ENCODE measurements around the gene CHCHD6.
"Not testable (repeated sequence)": the region's sequence is repeated elsewhere in the genome, so short reads cannot be mapped to it uniquely, and the experiment has no call there.

The CHCHD6 gene

DNA sequence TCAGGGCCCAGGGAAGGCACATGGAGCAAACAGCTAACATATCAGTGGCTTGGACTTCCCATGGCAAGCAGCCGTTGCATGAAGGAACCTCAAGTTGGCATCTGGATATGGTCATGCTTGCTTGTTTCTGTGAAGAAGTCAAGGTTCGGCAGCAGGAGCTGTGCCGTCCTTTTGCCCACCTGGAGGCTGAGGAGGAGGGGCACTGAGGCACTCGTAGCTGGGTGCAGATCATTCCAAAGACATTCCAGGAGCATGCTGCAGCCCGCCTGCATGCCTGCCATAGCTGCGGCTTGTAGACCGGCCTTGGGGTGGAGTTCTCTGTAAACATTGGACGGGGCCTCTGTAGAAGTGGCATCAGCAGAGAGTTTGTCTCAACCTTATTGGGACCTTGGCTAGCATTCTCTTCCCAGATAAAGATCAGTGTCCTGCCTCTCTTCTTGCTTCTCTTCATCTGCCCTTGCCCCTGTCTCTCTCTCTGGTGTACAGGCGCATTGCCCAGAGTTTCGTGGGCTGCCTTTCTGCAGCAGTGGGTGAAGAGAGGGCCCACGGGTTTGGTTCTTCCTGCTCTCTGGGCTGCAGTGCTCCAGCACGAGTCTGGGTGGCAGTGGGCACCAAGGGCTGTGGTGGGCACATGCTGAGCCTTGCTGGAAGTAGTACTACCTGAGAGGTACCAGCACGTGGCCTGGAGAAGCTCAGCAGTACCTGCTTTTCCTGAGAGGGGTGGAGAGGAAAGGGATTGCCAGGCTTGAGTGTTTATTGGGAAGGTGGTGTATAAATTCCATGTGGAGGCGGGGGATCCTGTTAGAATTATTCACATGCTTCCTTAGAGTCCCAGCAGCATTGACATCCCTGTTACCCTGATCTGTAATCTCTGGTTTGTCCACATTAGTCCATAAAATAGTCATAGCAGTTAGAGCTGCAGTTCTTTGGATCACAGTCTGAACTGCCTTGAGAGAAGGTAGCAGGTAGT, 49.4 kb downstream of the CHCHD6 start:
- Histone ChIP-seq H3K27ac (peak overlapping the region in 12 of 21 experiments; percentile 6 to 82 (median 34)), H3K4me3 (no peak overlapping the region)

GRCh38 chr3:126755866-126756265, 51.8 kb downstream of the CHCHD6 start:
- Histone ChIP-seq H3K4me3 (no peak overlapping the region), H3K27ac (no peak overlapping the region)

- H3K27ac ChIP-seq, result no peak overlapping the region
- H3K4me3 ChIP-seq, result no peak overlapping the region
Observed at GRCh38 chr3:126758026-126758425, 54.0 kb downstream of the CHCHD6 start.

DNA sequence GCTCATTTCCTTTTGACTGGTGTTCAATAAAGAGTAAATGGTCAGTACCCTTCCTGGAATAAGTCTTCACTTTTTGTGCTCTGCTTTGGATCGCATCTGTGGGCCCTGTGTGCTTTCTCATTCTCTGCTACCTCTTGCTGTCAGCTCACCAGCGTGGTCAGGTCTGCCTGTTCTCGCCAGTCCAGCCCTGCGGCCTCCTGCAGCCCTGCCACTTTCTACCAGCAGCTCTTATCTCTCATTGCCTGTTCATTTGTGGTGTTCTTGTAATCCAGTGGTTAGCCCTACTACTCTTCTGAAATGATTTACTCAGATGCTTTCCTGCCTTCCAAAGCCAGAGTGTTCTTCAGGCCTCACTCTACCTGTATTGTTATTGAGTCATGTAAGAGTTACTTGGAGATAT, 54.8 kb downstream of the CHCHD6 start:
- no peak overlapping the region for H3K27ac ChIP-seq
- no peak overlapping the region for H3K4me3 ChIP-seq

DNA sequence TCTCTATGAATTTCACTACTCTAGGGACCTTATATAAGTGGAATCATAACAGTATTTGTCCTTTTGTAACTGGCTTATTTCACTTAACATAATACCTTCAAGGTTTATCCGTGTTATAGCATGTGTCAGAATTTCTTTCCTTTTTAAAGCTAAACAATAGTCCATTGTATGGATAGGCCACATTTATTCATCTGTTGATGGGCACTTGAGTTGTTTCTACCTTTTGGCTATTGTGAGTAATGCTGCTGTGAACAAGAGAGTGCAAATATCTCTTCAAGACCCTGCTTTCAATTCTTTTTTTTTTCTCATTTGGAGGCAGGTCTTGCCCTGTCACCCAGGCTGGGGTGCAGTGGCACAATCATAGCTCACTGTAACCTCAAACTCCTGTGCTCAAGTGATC, 56.5 kb downstream of the CHCHD6 start:
- Histone ChIP-seq H3K27ac (no peak overlapping the region), H3K4me3 (no peak overlapping the region)

DNA sequence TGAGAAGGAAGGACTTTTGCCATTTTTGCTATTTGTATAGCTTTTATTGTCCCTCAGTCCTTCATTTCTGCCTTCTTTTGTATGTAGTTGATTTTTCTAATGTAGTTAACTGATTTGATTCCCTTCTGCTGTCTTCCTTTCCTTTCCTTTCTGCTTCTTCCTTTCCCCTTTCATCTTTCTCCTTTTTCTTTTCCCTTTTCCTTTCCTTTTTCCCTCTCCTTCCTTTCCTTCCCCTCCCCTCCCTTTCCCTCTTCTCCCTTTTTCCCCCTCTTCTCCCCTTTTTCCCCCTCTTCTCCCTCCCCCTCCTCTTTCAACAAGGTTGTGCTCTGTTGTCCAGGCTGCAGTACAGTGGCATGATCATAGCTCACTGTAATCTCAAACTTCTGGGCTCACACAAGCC, 59.0 kb downstream of the CHCHD6 start:
- no peak overlapping the region for H3K4me3 ChIP-seq
- no peak overlapping the region for H3K27ac ChIP-seq

DNA sequence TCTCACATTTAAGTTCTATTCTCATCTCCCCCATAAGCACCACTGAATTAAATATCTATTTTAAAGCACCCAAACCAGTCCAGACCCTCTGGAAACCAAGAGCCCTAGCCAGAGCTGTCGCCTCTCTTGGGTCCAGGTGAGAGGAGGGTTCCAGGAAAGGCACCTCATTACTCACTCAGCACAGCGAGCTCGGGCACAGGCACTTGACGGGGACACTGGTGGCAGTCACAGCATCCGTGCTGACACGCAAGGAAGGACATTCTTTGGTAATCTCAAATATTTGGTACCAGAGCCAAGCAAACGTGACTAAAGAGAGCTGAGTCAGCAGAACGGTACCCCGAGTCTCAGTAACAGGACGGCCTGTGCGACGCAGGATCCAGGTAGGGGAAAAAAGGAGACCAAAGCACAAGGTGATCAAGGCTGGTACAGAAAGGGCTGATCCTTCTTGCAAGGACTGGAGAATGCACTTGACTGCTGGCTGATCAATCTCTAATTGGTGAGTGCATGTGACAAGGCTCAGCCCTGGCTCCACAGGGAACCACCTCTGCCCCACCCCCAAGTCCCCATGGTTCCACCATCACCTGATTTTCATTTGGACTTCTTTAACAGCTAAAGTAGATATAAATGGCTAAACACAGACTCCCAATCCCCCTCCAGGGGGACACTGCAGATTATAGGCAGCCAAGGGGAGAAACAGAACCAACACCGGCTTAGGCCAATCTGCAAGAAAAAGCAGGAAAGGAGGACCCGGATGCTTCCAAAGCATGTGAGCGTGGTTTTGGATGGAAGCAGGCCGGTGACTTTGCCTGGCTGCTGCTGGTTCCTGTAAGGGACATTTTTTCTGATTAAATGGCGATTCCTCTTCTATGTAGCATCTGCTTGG, 61.4 kb downstream of the CHCHD6 start:
- no peak overlapping the region for H3K27ac ChIP-seq
- no peak overlapping the region for H3K4me3 ChIP-seq

DNA sequence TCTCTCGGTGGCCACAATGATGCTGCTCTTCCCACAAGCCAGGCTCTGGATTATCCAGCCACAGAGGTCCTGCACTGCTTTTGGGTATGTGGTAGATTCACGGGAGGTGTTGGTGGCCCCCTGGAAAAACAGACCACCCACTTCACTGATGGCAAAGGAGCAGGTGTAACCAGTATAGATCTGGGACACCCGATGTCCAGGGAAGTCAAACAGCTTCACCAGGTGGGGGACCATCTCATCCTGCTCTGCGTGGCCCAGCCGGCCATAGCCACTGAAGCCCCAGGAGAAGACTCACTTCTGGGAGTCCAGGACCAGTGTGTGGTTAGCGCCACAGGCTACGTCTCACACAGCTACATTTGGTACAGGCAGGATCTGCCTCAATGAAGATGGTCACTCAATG, 62.6 kb downstream of the CHCHD6 start:
- H3K4me3 ChIP-seq, result no peak overlapping the region
- H3K27ac ChIP-seq, result no peak overlapping the region

GRCh38 chr3:126768903-126769302, 64.9 kb downstream of the CHCHD6 start:
- Histone ChIP-seq H3K4me3 (no peak overlapping the region), H3K27ac (no peak overlapping the region)

DNA sequence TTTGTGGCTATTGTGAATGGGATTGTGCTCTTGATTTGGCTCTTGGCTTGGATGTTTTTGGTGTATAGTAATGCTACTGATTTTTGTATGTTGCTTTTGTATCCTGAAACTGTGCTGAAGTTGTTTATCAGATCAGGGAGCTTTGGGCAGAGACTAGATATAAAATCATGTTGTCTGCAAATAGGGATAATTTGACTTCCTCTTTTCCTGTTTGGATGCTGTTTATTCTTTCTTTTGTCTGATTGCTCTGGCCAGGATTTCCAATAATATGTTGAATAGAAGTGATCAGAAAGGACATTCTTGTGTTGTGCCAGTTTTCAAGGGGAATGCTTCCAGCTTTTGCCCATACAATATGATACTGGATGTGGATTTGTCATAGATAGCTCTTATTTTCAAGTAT, 66.1 kb downstream of the CHCHD6 start:
- Histone ChIP-seq H3K4me3 (no peak overlapping the region), H3K27ac (no peak overlapping the region)

DNA sequence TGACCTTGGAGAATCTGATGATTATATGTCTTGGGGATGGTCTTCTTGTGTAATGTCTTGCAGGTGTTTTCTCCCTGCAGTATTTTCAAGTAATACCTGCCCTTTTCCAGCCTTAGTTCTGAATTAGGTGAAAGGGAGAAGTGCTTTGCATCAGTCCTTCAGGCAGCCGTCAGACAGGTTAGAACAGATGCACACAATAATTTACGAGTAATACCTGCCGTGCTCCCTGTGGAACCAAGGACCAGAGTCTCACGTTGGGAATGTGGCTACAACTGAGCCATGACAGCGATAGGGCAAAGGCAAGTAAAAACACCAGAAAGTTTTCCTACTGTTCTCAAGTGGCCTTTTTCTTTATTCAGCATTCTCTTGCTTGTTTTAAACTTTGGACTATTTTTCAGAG, 69.1 kb downstream of the CHCHD6 start:
- Histone ChIP-seq H3K4me3 (no peak overlapping the region), H3K27ac (peak overlapping the region in 1 of 21 experiments; percentile 35)

- Histone ChIP-seq H3K4me3 (no peak overlapping the region), H3K27ac (no peak overlapping the region)
Observed at GRCh38 chr3:126773783-126774182, 69.7 kb downstream of the CHCHD6 start.

- H3K27ac ChIP-seq, result no peak overlapping the region
- H3K4me3 ChIP-seq, result no peak overlapping the region
Observed at GRCh38 chr3:126777366-126777765, 73.3 kb downstream of the CHCHD6 start.

GRCh38 chr3:126780666-126781065, 76.6 kb downstream of the CHCHD6 start:
- Histone ChIP-seq H3K27ac (peak overlapping the region in 6 of 21 experiments; percentile 6 to 87 (median 82)), H3K4me3 (no peak overlapping the region)

- Histone ChIP-seq H3K4me3 (no peak overlapping the region), H3K27ac (peak overlapping the region in 20 of 21 experiments; percentile 1 to 91 (median 76))
Observed at GRCh38 chr3:126781406-126781805, 77.4 kb downstream of the CHCHD6 start.

GRCh38 chr3:126781889-126782491, 78.0 kb downstream of the CHCHD6 start:
- Histone ChIP-seq H3K27ac (peak overlapping the region; percentile 37 to 91 (median 76)), H3K4me3 (no peak overlapping the region)

DNA sequence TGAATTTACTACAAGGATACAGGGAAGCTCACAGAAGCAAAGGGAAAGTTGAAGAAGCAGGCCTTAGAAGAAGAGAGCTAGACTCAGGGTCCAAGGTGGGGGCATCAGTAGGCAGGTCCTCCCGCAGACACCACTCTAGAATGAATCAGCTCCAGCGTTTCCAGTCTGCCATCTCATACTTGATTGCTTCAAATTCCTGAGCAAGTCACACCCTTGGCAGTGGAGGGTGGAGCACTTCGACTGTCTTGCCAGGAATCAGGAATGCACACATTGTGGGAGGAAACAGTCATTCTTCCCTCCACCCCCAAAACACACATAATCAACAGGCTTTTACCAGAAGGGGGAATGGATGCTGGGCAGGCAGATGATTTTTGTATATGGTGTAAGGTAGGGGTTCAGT, 78.5 kb downstream of the CHCHD6 start:
- Histone ChIP-seq H3K4me3 (no peak overlapping the region), H3K27ac (peak overlapping the region in 20 of 21 experiments; percentile 37 to 91 (median 78))

DNA sequence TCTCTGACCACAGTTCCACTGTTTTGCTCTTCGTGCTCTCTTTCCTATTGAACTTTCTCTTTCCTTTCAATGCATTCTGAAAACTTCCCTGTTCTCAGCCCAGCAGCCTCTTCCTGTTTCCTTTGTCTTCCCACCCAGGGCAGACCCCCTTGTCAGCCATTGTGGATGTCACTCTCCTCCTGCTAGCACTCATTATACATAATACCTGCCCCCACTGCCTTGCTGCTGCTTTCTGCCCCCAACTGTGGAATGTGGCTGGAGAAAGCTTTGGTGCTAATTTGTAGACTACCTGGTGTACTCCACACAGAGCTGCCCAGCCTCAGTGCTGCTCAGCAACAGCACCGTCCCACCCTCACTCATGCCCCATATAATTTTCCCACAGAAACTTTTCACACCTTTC, 80.2 kb downstream of the CHCHD6 start:
- Histone ChIP-seq H3K27ac (peak overlapping the region in 1 of 21 experiments; percentile 82), H3K4me3 (no peak overlapping the region)

DNA sequence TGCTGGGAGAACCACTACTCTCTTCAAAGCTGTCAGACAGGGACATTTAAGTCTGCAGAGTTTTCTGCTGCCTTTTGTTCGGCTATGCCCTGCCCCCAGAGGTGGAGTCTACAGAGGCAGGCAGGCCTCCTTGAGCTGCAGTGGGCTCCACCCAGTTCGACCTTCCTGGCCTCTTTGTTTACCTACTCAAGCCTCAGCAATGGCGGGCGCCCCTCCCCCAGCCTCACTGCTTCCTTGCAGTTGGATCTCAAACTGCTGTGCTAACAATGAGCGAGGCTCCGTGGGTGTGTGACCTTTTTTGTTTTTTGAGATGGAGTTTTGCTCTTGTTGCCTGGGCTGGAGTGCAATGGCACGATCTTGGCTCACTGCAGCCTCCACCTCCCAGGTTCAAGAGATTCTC, 87.3 kb downstream of the CHCHD6 start:
- H3K27ac ChIP-seq, H3K4me3 ChIP-seq: not testable (repeated sequence)

- H3K4me3 ChIP-seq, result no peak overlapping the region
- no peak overlapping the region for H3K27ac ChIP-seq
Observed at GRCh38 chr3:126792998-126793397, 89.0 kb downstream of the CHCHD6 start.
